Islet of Langerhans (tissue), 1 donor: ENCODE data around the gene ECI1.
"Not testable (repeated sequence)": the region's sequence is repeated elsewhere in the genome, so short reads cannot be mapped to it uniquely, and the experiment has no call there.

Experiments
- FAIRE-seq: peaks from one replicate; lab custom pipeline; 2011; peaks lifted over from hg19 to GRCh38; lab: Jason Lieb, UNC

Gene ECI1

GRCh38 chr16:2252806-2253148 lies 1.4 kb upstream of the ECI1 start:
- FAIRE-seq: no peak

- FAIRE-seq: no peak
Observed at GRCh38 chr16:2250652-2251295, 613 bp downstream of the ECI1 start.

GRCh38 chr16:2246301-2246885 lies 5.0 kb downstream of the ECI1 start:
- no peak for FAIRE-seq

DNA sequence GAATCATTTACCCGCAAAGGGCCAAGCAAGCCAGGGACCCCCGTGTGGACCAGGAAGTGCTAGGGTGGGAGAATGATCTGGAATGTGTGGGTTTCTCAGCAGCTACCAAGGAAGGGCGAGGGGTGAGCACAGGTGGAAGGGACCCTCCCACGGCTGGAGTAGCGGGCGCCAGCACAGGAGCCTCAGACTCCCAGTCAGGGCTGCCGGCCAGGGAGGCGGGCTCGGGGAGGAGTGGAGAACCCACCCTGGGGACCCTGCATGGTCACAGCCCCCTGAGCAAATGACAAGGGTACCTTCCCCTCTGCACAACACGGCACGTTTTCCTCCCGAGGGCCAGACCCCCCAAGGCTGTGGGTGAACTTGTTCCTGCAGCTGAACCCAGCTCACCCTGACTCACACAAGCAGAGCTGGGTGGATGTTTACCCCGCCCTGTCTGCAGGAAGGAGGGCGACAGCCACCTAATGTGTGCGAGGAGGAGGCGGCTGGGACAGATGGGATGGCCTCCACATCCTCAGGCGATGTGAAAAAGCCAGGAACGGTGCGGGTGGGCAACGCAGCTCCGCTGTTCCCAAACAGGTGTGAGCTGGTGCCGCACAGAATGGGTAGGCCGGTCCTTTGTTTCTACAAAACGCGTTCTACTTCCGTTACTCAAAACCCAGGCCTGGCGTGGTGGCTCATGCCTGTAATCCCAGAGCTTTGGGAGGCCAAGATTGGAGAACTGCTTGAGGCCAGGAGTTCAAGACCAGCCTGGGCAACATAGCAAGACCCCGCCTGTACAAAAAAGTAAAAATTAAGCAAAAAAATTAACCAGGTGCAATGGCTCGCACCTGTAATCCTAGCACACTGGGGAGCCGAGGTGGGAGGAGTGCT lies 6.2 kb downstream of the ECI1 start:
- FAIRE-seq: no peak

GRCh38 chr16:2244301-2244700 lies 7.1 kb downstream of the ECI1 start:
- FAIRE-seq: no peak

DNA sequence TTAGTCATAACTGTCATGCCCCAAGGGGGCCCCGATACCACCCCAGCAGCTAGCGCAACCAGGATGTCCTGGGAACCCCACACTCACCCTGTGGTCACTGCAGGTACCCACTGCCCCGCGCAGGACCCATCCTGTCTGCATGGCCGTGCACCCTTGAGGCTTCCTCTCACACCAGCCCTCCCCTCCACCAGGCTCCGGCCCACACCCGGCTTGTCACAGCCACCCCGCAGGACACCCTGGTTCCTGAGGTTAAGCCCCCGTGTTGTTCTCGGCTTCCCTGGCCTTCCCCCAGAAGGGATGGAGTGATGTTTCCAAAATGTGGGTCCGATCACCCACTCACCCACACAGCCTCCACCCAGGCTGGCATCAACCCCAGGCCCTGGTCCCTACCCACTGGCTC lies 7.6 kb downstream of the ECI1 start:
- FAIRE-seq: no peak

DNA sequence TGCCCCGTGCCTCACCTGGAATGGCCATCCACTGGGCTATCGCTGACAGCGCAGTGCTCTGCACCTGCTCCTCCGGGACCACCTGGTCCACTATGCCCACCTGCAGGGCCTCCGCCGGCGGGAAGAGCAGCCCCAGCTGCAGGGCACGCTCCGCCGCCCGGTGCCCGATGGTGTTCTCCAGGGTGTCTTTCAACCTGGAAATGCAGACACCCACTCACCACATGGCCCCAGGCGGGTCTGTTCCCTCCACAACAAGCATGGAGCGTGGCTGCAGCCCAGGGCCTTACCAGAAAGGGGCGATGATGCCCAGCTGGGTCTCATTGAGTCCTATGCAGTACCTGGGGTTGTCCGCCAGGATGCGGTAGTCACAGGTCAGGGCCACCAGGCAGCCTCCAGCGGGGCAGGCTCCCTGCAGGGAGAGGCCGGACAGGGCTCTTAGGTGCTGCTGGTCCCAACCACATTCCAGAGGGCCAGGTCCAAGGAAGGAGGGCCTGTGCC lies 8.3 kb downstream of the ECI1 start:
- FAIRE-seq: no peak

DNA sequence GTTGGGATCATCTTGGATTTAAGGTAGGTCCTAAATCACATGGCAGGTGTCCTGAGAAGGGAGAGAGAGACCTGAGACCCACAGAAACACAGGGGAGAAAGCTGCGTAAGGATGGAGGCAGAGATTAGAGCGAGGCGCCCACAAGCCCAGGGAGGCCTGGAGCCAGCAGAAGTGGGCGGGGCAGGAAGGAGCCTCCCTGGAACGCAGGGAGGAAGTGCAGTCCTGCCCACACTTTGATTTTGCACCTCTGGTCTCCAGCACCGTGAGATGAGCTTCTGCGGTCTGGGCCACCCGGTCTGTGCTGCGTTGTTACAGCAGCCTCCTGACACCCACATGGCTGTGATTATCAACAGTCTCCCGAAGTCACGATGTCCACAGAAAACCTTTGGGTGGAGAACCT lies 8.8 kb downstream of the ECI1 start:
- no peak for FAIRE-seq

DNA sequence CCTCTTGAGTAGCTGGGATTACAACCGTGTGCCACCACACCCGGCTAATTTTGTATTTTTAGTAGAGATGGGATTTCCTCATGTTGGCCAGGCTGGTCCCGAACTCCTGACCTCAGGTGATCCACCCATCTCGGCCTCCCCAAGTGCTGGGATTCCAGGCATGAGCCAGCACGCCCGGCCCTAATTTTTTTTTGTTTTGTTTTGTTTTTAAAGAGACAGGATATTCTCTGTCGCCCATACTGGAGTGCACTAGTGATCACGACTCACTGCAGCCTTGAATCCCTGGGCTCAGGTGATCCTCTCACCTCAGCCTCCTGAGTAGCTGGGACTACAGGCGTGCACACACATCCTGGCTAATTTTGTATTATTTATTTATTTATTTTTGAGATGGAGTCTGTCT lies 11.1 kb downstream of the ECI1 start:
- not testable (repeated sequence) for FAIRE-seq

DNA sequence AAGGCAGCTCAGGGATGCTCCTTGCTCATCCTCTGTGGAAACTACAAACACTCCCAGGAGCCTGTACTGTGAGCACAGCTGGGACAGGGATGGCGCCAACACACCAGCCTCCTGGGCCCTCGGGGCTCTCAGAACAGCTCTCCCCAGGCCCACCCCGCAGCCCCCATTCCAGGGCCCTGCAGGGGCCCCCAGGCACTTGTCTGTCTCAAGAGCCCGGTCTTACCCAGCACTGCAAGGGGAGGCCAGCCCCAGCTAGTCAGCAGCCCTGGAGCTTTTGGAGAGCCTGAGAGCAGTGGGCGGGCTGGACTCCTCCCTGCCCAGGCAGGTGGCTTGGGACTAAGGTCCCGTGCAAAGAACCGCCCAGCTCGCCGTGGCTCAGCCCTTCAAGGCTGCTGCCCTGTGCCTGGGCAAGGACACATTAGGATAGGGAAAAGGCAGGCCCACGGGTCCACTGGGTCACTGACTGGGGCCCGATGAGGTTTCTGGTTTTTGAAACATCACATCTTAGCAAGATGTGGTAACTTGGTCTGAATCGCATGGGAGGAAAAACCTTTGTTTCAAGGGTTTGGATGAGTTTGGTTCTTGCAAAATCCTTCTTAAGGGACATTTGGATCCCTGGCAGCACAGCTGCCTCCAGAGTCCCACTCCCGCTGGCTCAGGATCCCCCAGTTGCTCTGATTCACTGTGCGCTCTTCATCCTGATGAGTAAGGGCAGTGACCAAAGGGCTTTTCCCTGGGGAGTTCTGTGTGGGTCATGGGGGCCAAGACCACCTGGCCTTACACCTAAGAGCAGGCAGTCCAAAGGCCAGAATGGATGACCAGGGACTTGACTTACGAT lies 12.3 kb downstream of the ECI1 start:
- FAIRE-seq: no peak

- FAIRE-seq: no peak
Observed at GRCh38 chr16:2238150-2238837, 13.1 kb downstream of the ECI1 start.

DNA sequence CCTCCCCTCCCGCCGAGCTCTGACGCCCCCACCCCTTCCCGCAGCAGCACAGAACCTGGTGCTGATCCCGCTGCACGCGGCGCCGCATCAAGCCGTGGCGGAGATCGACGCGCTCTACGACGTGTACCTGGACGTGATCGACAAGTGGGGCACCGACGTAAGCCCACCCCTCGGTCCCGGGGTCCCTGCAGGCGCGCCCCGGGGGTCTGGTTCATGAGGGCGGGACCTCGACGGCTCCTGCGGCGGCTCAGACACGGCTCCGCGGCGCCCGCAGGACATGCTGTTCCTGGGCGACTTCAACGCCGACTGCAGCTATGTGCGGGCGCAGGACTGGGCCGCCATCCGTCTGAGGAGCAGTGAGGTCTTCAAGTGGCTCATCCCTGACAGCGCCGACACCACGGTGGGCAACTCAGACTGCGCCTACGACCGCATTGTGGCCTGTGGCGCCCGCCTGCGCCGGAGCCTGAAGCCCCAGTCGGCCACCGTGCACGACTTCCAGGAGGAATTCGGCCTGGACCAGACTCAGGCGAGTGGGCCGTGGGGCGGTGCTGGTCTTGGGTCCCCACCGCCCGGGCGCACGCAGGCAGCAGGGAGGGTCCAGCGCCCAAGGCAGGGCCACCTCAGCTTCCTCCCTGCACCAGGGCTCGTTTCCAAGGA lies 13.8 kb downstream of the ECI1 start:
- FAIRE-seq: no peak

DNA sequence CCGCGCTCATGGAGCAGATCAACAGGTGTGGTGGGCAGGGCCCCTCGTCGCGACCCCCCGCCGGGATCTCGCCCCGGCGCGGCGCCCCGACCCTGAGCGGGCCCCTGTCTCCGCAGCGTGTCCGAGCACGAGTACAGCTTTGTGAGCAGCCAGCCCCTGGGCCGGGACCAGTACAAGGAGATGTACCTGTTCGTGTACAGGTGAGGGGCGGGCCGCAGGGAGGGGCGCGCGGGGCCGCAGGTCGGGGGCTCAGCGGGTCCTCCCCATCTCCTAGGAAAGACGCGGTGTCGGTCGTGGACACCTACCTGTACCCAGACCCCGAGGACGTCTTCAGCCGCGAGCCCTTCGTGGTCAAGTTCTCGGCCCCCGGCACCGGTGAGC lies 14.3 kb downstream of the ECI1 start:
- no peak for FAIRE-seq

GRCh38 chr16:2236337-2237101 lies 14.9 kb downstream of the ECI1 start, which contains the start of gene DNASE1L2:
Gene DNASE1L2 (plus strand): TSS chr16:2236444. CDS start chr16:2236817, 373 bp downstream.
- no peak for FAIRE-seq

DNA sequence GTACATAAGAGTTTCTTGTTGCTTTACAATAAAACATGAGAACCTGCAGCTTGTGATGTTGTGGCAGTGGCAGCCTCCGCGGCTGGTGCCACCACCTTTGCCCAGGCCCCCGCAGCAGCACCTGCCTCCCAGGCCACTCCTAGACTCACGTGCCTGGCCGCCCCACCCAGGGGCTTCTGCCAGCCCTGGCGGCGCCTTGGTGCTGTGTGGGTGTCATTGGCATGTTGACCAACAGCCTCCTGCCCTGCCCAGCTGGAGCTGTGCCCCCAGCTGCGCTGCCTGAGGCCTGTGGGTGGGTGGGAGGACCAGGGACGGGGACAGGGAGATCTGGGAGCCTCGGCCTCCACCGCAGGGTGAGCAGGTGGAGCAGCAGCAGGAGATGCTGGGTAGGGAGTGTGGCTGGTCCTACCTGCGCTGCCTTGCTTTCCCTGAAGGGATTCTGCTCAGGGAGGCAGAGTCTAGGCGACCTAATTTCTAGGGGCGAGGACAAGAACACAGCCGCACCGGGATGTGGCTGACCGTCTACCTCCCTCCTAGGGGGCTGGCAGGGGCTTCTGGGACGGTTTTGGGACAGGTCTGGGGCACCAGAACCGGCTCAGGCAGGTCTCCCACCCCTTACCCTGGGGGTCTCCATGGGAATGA lies 15.6 kb downstream of the ECI1 start:
- FAIRE-seq: no peak

- FAIRE-seq: no peak
Observed at GRCh38 chr16:2235234-2235651, 16.1 kb downstream of the ECI1 start.

GRCh38 chr16:2234813-2235170 lies 16.6 kb downstream of the ECI1 start:
- no peak for FAIRE-seq

GRCh38 chr16:2233872-2234812 lies 17.2 kb downstream of the ECI1 start:
- FAIRE-seq: no peak
